HG02759 (cell line): ENCODE data around the gene AMBRA1.

Experiments used
- ATAC-seq: cut with Tn5 transposase; IDR thresholded peaks from one replicate; pipeline ENCODE4 v1.9.1; 2021; ENCODE audit warnings: mild to moderate bottlenecking, moderate library complexity; ENCODE audit not compliant: unreplicated experiment

Gene AMBRA1

DNA sequence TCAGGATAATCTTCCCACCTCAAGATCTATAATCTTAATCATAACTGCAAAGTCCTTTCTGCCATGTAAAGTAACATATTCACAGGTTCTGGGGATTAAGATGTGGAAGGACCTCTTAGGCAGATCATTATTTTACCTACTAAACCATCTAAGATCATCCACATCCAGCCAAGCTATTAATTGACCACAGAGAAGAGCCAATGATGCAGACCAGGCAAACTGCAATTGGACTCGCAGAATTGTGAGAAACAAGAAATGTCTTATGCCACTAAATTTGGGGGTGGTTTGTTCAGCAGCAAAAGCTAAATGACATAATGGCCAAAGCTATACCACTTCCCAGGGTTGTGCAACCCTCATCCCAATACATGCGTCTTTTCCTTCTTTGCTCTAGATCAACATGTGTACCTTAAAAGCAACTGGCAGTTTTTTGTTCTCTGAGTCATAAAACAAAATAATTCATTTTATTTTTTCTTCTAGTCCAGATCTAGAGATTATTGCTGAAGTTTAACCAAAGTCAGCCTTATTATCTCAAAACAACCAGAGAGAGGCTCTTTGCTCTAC, 113.6 kb downstream of the AMBRA1 start:
- ATAC-seq: no peak

DNA sequence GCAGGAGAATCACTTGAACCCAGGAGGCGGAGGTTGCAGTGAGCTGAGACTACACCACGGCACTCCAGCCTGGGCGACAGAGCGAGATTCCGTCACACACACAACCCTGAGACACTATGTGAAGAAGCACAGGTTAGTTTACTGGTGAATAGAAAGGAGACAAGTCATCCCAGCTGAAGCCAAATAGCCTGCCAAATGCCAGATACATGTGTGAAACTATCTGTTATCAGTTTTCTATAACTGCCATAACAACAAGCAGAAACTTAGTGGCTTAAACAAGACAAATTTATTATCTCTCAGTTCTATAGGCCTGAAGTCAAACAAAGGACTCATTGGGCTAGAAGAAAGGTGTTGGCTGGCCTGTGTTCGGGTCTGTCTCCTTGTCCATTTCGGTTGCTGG, 114.2 kb downstream of the AMBRA1 start:
- no peak for ATAC-seq

DNA sequence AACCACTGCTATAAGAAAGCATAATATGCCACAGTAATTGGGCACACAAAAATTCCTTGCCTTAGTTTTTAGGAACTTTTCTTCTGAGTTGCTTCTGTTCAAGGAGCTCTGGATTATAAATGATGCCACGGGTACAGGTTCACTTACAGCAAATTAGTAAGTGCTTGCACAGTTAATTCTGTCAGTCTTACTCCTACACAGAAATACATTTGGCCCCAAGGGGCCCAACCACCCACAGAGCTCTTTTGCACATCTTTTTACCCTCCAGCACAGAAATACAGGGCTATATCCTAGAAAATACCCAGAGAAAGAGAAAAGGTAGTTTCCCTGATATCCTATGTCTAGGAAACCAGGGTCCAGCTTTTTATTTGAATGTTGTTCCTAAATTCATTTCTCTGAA, 115.6 kb downstream of the AMBRA1 start:
- ATAC-seq: no peak

DNA sequence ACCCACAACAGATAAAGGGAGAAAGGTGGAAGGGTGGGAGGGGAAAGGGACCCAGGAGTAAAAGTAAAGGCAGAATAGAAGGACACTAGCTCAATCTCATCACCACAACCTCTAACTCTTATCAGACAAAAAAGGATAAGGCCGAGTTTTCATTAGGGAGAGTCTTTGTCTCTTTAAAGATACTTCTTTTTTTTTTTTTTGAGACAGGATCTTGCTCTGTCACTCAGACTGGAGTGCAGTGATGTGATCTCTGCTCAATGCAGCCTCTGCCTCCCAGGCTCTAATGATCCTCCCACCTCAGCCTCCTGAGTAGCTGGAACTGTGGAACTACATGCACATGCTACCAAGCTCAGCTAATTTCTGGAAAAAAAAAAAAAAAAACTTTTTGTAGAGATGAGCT, 116.7 kb downstream of the AMBRA1 start:
- ATAC-seq: no peak

DNA sequence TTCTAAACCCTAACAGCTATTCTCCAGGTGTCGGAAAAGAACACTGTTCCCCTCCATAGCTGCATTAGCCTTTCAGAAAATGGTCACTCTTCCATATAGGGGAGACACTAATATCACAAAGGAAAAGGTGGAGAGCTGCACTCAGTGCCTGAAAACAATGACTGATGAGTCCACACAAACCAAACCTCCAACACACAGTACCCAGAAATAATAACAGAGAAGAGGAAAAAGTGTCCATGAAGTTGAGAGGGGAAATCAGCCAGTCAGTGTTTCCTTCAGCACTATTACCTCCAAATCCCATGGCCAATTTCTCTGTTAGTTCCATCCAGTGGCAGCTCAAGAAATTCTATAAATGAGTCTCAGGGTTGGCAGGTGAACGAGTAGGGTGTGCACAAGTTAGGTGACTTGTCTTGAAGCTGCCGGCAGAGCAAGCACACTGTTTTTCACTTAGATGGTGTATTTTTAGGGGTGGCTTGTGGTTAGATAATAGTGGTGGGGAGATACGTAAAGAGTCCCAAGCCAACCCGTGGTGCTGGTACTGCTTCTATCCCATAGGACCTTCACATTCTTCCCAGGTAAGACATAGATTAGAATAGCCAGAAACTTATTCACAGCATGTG, 117.8 kb downstream of the AMBRA1 start:
- ATAC-seq: peak; percentile 43

DNA sequence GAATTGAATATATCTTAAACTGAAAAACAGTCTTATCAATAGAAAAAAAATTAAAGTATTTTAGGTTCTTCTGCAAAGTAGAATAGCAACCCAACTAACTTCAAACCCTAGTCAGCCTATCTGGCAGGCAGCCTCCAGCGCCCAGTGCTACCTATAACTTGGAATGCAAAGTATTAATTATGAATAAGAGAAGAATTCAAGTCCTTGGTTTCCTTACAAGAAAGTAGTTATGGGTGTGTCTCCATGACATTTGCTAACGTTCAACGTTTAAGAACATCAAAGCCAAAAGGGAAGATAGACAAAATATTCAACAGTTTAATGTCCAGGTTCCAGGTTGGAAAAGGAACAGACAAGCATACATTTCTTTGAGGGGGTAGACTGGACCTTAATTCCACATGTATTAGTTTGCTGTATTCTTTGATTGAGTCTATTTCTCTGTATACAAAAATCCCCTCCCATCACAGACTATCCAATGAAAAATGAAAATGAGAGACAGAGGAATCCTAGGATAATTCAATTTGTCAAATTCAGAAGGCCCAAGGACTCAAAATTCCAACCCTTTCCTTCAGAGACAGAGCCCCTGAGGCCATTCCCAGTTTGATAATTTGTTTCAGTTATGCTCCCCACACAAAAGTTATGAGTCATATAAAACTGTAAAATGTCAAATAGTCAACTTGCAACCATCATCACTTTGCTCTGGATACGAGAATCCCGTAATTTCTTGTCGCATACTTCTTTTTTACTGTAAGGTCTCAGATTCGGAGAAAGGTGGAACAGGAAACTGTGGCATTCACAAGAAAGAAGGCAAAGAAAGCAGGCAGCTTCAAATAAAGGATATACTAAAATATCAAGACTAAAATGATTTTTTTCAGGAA, 118.5 kb downstream of the AMBRA1 start:
- ATAC-seq: no peak

DNA sequence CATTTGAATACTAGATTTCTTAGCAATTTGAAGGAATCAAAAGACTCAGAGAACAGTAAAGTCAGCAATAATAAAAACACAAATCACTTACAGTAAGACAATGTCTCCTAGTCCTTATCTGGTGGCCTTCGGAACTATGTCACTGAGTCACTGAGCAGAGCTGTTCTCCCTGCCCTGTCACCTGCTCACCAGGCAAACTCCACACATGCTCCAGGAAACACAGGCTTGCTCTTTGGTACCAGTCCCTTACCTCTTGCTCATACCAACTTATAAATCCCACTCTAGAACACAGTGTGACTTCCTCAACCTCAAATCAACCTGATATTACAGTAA, 121.2 kb downstream of the AMBRA1 start:
- ATAC-seq: no peak

DNA sequence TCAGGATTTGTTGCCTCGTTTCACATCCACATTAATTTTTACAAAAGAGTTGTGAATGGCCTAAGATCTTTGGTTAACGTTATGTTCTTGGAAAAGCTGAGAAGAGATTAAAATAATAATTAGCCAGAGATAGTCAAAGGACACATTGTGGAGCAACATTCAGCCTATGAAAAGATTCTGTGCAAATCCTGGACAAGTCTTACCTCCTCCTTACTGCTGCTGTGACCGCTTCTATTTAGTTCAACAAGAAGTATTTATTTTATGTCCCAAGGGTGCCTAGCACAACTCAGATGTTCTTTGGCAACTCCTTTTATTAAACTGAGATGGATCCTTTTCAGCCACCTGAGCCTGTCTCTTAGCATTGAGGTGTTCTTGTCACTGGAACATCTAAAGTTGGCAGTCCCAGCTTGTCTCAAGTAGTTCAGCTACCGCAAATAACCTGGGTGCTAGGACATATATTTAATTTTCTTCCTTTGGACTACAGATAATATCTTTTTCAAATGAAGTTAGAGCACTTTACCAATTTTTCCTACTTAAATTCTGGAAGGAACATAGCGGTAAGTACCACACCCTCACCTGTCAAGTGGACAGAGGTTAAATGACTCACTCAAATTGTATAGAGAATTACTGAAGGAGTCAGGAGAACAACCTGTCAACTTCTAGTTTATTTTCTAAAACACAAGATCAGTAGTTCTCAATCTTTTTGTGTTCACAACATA, 121.7 kb downstream of the AMBRA1 start:
- ATAC-seq: no peak

DNA sequence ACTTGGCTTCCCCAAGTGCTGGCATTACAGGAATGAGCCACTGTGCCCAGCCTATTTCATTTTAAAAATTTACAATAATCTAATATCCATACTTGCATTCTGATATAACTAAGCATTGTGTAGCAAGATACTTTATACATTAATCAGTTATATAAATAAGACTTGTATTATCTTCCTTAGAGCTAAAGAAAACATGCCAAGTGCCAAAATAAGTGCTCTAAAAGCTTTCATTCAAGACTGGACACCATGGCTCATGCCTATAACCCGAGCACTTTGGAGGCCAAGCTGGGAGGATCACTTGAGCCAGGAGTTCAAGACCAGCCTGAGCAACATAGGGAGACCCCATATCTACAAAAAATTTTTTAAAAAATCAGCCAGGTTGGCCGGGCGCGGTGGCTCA, 123.9 kb downstream of the AMBRA1 start:
- no peak for ATAC-seq

DNA sequence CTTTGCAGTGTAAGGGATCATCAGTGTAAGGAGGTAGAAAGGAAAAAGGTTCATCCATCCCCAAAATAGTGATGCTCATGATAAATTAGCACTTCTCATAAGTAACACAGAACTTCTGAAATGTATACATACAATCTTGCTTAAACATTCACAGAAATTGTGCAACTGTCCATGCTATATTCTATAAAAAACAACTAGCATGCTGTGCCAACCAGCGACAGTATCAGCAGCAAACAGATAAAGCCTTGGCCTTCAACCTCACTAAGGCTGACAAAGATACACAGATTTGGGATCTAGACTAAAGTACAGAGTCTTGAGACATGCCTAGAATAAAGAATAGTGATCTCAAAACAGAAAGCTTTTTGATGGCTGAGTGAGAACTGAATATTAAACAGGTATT, 128.1 kb downstream of the AMBRA1 start:
- no peak for ATAC-seq

DNA sequence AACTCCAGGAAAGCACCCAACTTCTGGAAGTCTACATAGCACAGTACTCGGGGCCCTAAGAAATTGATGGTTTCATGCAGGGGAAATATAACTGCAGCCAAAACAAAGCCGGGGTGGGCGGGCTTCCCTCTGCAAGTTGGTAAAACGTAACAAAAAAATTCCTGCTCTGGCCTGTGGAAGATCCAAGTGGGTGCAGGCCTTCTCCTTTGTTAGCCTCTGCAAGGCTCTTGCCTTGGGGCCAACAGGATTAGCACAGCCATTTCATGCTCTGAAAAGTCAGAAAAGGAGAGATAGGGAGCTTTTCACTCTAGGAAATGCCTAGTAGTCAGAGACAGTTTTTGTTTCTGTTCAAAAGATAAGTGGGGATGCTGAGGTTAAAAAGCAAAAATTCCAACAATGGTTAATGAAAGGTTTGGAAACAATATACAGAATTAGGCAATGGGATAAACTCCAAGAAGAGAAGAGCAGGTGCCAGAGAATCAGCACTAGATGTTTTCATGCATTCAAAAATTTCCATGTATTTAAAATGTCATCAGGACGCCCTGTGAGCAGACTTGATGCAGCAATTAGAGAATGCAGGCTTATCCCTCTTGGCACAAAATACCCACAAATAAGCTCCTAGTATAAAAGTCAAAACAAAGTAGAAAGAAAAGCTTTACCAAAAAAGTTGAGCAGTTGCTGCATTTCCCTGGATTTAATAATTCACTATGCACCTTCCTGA, 130.0 kb downstream of the AMBRA1 start:
- ATAC-seq: no peak

DNA sequence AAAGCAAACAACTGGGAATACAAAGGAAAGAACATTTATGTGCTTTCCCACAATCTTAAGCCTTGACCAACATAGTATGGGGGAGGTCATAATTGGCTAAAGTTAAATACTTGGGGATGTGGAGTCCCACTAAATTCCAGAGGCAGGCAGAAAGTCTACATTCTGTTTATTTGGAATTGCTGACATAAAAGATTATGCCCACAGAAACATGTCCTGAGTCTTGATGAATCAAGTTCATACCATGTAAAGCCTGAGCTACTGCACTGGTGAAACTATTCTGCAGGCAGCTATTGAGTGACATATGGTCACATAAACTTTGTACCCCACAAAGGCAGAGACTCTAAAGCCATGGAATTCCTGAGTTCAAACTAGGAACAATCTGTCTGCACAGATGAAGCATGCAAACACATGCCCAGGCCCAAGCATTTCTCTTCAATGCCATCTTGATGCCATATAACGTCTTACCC, 132.3 kb downstream of the AMBRA1 start:
- ATAC-seq: no peak

DNA sequence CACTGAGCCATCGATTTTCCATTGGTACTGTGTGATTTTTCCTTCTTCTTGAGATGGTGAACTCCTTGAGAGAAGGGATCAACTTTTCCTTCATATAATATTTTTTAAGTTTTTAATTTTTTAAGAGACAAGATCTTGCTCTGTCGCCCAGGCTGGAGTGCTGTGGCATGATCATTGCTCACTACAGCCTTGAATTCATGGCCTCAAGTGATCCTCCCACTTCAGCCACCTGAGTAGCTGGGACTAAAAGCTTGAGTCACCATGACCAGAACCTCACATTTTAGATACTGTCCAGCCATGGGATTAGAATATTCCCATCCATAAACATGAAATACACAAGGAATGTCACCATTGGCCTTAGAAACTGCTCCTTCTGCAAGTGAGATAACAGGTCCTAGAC, 135.3 kb downstream of the AMBRA1 start:
- no peak for ATAC-seq

DNA sequence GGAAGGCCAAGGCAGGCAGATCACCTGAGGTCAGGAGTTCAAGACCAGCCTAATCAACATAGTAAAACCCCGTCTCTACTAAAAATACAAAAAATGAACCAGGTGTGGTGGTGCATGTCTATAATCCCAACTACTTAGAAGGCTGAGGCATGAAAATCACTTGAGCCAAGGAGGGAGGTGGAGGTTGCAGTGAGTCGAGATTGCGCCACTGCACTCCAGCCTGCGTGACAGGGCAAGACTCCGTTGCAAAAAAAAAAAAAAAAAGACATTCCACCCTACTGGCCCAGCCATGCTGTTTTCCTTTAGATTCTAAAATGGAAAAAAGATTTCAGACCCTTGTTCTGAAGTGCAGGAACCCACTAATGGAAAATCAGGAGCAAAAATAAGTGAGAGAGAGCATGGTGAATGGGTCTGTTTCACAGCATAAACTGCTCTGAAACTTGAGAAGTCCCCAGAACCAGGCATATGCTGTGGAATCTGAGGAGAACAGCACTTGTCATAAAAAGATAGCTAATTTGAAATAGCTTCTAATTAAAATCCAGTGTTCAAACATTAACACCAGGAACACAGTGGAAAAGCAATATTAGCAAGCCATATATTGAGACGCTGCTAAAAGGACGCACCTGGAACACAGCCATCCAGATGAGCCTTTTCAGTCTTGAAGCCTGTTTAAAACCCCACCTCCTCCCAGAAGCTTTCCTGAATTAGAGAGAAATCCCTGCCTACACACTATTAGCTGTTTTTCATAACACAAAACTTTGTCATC, 136.0 kb downstream of the AMBRA1 start:
- no peak for ATAC-seq

DNA sequence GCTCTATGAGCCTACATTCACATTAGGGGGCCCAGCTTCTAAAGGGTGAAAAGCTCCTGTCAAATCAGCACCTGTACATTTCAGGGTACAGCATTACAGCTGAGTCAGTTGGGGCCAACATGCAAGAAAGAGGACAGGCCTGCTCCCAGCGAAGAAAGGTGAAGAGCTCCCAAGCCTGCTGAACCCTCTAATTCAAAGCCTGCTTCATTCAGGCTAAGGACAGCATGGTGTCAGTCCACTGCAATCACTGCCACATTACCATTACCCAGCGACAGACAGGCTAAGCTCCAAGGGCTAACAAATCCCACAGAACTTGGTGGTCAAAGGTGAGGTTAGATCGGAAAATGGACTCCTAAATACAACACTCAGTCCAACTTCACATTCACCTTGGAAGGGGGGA, 136.8 kb downstream of the AMBRA1 start:
- no peak for ATAC-seq

DNA sequence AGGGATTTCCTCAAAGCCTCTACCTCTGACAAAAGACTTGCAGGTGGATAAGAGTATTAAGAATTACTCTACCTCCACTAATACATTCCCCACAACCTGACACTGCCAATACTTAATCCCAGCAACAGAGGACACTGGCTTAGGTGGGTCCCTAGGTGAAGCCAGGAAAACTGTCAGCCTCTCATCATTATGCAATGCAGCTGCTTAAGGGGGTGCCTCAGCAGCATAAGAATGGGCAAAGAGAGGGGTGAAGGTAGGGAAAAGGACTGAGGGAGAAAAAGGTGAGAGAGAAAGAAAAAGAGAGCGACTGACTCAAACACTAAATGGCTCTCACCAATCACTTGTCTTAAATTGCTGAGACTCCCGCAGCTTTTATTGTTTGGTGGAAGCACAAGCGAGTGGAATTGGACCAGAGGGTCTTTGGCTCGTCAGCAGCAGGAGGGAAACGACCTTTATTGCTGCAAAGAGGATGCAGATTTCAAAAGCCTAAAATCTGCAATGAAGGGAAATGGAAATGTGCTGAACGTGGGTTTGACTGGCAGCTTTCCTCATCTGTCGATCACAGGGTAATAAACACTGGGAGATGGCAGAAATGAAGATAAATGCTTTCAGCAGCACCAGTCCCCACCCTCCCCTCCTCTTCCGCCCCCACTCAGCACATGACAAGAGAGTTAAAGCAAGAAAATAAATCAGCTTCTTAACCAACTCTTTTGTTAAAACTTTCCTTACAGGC, 137.4 kb downstream of the AMBRA1 start:
- no peak for ATAC-seq

DNA sequence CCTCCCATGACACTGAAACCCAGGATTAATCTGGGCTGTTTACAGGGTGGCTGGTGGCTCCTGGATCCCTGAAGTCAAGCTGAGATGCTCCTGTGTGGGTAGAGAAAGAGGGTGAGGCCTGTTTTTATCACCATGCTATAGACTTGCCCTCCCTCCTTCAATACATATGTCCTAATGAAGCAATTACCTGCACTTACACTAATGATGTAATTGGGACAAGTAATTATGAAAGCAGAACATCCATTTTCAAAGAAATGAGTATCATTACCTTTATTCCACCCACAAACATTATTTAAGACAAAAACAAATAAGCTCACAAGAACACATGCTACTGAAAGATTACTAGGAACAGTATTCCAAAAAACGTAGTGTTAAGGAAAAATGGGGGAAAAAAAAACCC, 138.0 kb downstream of the AMBRA1 start:
- ATAC-seq: no peak

DNA sequence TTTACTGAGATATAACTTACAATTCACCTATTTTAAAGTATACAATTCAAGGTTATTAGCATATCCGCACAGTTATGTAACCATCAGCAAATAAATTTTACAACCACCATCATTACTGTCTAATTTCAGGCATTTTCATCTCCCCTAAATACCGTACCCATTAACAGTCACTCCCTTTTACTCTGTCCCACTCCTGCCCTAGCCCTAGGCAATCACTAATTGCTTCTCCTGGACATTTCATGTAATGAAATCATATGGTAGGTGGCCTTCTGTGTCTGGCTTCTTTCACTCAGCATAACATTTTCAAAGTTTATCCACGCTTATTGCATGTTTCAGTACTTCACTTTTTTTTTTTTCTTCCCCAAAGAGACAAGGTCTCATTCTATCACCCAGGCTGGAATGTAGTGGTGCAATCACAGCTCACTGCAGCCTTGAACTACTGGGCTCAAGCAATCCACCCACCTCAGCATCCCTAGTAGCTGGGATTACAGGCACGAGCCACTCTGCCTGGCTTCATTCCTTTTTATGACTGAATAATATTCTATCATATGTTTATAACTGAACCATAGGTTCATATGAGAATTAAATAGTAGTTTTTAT, 140.8 kb downstream of the AMBRA1 start:
- no peak for ATAC-seq

DNA sequence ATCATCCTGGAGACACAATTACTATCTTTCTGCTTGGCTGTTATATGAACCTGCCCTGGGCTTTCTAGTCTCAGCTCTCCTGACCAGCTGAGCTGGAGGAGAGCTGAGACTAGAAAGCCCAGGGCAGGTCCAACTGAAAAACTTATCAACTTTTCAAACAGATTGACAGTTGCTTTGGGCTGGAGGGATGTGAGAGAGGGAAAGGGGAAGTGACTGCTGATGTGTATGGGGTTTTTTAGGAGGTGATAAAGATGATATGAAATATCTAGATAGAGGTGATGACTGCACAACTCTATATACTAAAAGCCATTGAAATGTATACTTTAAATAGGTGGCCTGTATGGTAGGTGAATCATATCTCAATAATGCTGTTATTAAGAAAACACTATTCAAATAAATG, 142.1 kb downstream of the AMBRA1 start:
- no peak for ATAC-seq
